ENCODE measurements around the gene CDK18. TPM values are rescaled to one million over a fixed set of nuclear protein-coding genes. Genes with fewer than 3 reads are reported as not detected.
A peak's percentile ranks its signal among the peaks of the same experiment; 100 is the strongest.

Gene CDK18
- total RNA-seq, 2 donors from 2014 or later = 58.1 to 88.7 TPM

- Histone ChIP-seq H3K4me3 (ENCODE audit: low read length) (no peak overlapping the region), H3K9me3 (ENCODE audit: control insufficient read depth, low read length) (no peaks in the 10 kb centered on the region), H3K27ac (ENCODE audit: low read depth, low read length) (no peak overlapping the region), H3K27me3 (ENCODE audit: control insufficient read depth, insufficient read depth, low read length, poor library complexity, severe bottlenecking) (peaks cover 96% of the 10 kb centered on the region), H3K4me1 (ENCODE audit: control insufficient read depth, insufficient read depth, low read length) (peaks cover 12% of the 10 kb centered on the region), H3K9ac (ENCODE audit: extremely low read depth, low read length, poor library complexity, severe bottlenecking) (no peak overlapping the region), H3K36me3 (ENCODE audit: control insufficient read depth, insufficient read depth, low read length) (no peaks in the 10 kb centered on the region)
- DNase-seq = no peak
- H3K36me3 Mint-ChIP-seq (ENCODE audit: low read depth) = no peaks in the 10 kb centered on the region
- no peaks in the 10 kb centered on the region for H3K9me3 Mint-ChIP-seq
- H3K4me3 Mint-ChIP-seq = no peak overlapping the region
- H3K27me3 Mint-ChIP-seq (ENCODE audit: insufficient read depth) = peaks cover 75% of the 10 kb centered on the region
- H3K27ac Mint-ChIP-seq = no peak overlapping the region
- peaks cover 20% of the 10 kb centered on the region for H3K4me1 Mint-ChIP-seq
- TF ChIP-seq, protein P1, sequence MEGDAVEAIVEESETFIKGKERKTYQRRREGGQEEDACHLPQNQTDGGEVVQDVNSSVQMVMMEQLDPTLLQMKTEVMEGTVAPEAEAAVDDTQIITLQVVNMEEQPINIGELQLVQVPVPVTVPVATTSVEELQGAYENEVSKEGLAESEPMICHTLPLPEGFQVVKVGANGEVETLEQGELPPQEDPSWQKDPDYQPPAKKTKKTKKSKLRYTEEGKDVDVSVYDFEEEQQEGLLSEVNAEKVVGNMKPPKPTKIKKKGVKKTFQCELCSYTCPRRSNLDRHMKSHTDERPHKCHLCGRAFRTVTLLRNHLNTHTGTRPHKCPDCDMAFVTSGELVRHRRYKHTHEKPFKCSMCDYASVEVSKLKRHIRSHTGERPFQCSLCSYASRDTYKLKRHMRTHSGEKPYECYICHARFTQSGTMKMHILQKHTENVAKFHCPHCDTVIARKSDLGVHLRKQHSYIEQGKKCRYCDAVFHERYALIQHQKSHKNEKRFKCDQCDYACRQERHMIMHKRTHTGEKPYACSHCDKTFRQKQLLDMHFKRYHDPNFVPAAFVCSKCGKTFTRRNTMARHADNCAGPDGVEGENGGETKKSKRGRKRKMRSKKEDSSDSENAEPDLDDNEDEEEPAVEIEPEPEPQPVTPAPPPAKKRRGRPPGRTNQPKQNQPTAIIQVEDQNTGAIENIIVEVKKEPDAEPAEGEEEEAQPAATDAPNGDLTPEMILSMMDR (conservative IDR thresholded peaks at IDR 0.05) = no peak
- 86 to 90% methylated on average over 1 to 3 of the region's 3 CpGs for WGBS, 2 experiments (ENCODE audit: insufficient coverage in 1 of 2, insufficient read length in 1 of 2)
Observed at GRCh38 chr1:205576011-205576410, 71.5 kb downstream of the CDK18 start.

DNA sequence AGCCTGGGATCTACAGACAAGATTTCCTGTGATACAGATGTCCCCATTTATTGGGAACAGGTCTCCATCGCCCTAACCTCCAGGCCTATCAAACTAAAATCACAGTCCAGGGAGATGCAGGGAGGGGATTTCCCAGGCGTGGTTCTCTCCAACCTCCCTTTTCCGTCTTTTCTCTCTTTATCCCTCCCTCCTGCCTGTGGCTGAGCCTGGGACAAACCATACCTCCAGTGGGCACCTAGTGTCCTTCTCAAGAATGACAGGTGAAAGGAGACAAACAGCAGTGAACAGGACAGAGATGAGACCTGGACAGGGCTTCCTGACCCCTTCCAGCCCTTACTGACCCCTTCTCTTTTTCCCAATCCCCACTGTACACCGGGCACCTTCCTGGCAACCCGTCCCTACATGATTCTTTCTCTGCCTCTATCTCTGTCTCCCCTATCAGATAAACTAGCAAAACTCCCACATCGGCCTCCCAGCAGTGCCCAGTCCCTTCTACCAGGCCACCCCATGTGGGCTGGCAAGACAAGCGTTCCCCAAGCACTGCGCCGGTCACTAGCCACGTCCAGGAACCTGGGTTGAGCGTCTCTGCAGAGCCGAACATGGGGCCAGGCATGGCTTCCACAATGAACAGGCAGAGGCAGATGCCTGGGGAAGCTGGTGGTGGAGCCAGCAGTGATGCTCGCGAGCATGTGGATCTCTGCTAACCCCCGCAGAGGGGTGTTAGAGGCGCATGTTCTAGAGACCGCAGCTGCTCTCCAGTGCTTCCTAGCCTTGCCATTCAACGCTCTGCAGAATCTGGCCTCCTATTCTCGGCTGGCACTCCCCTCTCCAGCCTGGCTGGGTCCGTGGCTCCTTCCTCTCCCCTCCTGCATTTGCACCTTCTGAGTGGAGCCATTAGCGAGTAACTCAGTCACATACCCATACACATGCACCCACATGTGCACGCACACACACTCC, 72.6 kb downstream of the CDK18 start:
- H3K4me1 Mint-ChIP-seq = peaks cover 11% of the 10 kb centered on the region
- no peak overlapping the region for H3K27ac Mint-ChIP-seq
- no peaks in the 10 kb centered on the region for H3K9me3 Mint-ChIP-seq
- no peaks in the 10 kb centered on the region for H3K36me3 Mint-ChIP-seq (ENCODE audit: low read depth)
- no peak overlapping the region for H3K4me3 Mint-ChIP-seq
- no peaks in the 10 kb centered on the region for H3K9me3 ChIP-seq (ENCODE audit: control insufficient read depth, low read length)
- WGBS, 2 experiments (ENCODE audit: insufficient coverage in 1 of 2, insufficient read length in 1 of 2) = 69 to 83% methylated on average over 16 to 22 of the region's 22 CpGs
- no peak overlapping the region for H3K9ac ChIP-seq (ENCODE audit: extremely low read depth, low read length, poor library complexity, severe bottlenecking)
- no peak overlapping the region for H3K27ac ChIP-seq (ENCODE audit: low read depth, low read length)
- H3K27me3 Mint-ChIP-seq (ENCODE audit: insufficient read depth) = peaks cover 76% of the 10 kb centered on the region
- H3K27me3 ChIP-seq (ENCODE audit: control insufficient read depth, insufficient read depth, low read length, poor library complexity, severe bottlenecking) = peaks cover 98% of the 10 kb centered on the region
- H3K36me3 ChIP-seq (ENCODE audit: control insufficient read depth, insufficient read depth, low read length) = no peaks in the 10 kb centered on the region
- DNase-seq = peak; percentile 32
- TF ChIP-seq, protein P1 (conservative IDR thresholded peaks at IDR 0.05) = peak; percentile 38
- no peak overlapping the region for H3K4me3 ChIP-seq (ENCODE audit: low read length)
- peaks cover 10% of the 10 kb centered on the region for H3K4me1 ChIP-seq (ENCODE audit: control insufficient read depth, insufficient read depth, low read length)

DNA sequence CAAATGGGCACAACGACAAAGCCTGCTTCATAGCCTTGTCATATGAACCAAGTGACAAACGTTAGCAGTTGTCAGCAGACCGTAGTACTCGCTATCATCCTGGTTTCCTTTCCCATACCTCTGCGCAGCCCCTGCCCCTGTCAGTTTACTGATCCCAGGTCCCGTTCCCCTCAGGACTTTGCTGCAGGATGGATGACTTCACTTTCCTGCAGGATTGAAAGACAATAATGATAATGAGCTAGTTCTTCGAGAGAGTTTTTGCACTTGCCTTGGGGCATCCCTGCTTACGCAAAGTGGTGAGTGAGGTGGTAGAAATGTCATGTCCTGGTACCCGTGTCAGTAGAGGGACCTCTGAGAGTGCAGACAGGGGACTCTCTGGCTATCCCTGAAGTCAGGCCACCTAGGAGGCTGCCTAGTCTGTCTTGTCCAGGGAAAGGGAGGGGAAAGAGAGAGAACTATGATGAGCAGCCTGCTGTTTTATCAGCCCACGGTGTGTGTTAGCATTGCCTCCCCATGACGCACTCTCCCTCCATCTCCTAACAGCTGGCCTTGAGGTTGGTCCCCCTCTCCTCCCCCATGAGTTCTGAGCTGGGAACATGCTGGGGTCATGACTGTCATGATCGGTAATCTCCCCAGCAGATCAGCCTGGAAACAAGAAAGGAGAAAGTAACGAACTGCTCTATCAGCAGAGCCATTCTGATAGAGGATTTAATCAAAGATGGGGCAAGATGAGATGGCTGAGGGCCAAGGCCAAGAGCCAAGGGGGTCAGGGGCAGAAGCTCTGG, 73.6 kb downstream of the CDK18 start:
- Mint-ChIP-seq H3K36me3 (ENCODE audit: low read depth) (no peaks in the 10 kb centered on the region), H3K4me3 (no peak overlapping the region), H3K27me3 (ENCODE audit: insufficient read depth) (peaks cover 72% of the 10 kb centered on the region), H3K27ac (no peak overlapping the region), H3K9me3 (no peaks in the 10 kb centered on the region), H3K4me1 (peaks cover 4% of the 10 kb centered on the region)
- TF ChIP-seq, protein P1 (conservative IDR thresholded peaks at IDR 0.05) = no peak
- no peak overlapping the region for H3K9ac ChIP-seq (ENCODE audit: extremely low read depth, low read length, poor library complexity, severe bottlenecking)
- DNase-seq = peak; percentile 31
- no peak overlapping the region for H3K4me3 ChIP-seq (ENCODE audit: low read length)
- no peaks in the 10 kb centered on the region for H3K9me3 ChIP-seq (ENCODE audit: control insufficient read depth, low read length)
- H3K27me3 ChIP-seq (ENCODE audit: control insufficient read depth, insufficient read depth, low read length, poor library complexity, severe bottlenecking) = peaks cover 94% of the 10 kb centered on the region
- WGBS, 2 experiments (ENCODE audit: insufficient coverage in 1 of 2, insufficient read length in 1 of 2) = 76 to 77% methylated on average over 13 of the region's 13 CpGs
- no peaks in the 10 kb centered on the region for H3K36me3 ChIP-seq (ENCODE audit: control insufficient read depth, insufficient read depth, low read length)
- H3K27ac ChIP-seq (ENCODE audit: low read depth, low read length) = no peak overlapping the region
- H3K4me1 ChIP-seq (ENCODE audit: control insufficient read depth, insufficient read depth, low read length) = peaks cover 7% of the 10 kb centered on the region
